HG02798 (cell line): ENCODE results near the gene TMEM178B.
"Not testable (repeated sequence)": the region's sequence is repeated elsewhere in the genome, so short reads cannot be mapped to it uniquely, and the experiment has no call there.

Experiments used
- ATAC-seq: cut with Tn5 transposase; IDR thresholded peaks from one replicate; pipeline ENCODE4 v1.9.1; 2021; ENCODE audit warnings: mild to moderate bottlenecking; ENCODE audit not compliant: unreplicated experiment, poor library complexity

TMEM178B gene

GRCh38 chr7:141366091-141366621 lies 292.3 kb downstream of the TMEM178B start:
- no peak for ATAC-seq

DNA sequence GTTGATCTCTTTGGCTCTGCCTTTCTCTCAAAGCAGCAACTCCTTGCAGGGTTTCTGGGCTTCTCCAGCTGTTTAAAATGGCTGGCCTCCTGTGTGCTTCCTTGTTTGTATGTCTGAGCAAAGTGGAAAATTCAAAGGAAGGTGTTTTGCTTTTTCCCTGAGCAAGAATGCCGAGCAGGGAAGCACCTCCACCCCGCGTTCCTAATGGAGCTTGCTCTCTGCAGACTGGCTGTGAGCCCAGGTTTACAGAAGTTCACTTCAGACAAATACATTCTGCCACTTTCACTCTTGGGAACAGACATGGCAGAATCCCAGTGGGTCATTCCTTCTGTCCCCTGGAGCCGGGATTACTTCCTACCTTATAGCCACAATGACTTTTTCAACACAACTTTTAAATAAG lies 295.6 kb downstream of the TMEM178B start:
- ATAC-seq = no peak

GRCh38 chr7:141370178-141370577 lies 296.3 kb downstream of the TMEM178B start:
- ATAC-seq = no peak

DNA sequence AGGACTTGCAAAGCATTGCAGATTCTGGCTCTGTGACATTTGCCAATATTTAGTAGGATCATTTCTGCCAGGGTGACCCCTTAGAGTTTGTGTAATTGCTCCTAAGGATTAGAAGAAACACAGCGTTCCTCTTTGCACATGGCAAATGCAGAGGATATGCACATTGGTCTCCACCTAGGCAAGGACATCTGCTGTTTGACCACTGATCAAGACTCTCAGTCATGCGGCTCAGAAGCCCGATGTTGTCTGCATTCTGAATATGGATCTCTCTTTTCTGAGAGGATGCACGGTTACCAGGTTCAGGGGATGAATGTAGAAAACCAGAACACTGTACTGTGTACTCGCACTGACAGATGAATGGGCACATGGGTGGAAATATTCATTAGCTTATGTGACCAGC lies 296.8 kb downstream of the TMEM178B start:
- no peak for ATAC-seq

DNA sequence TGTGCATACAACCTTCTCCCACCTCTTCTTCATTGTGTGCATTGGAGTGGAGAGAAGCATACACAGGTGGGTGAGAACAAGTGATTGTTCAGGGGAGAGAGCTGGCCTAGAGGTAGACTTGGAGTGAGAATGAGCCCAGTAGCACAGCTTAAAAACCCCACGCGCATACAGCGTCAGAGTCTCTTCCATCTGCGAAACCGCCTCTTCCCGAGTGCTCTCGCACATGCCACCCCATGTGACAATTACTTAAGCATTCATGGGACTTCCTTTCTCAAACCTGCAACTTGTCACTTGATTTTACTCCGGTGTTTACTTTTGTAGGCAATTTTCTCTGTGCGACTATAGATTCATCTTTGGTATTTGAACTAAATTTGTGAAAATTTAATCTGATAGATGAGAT lies 300.6 kb downstream of the TMEM178B start:
- no peak for ATAC-seq

- no peak for ATAC-seq
These were observed 301.6 kb downstream of the TMEM178B start for GRCh38 chr7:141375442-141375841.

- no peak for ATAC-seq
These were observed 304.0 kb downstream of the TMEM178B start for GRCh38 chr7:141377906-141378305.

- no peak for ATAC-seq
These were observed 304.5 kb downstream of the TMEM178B start for GRCh38 chr7:141378405-141378804.

DNA sequence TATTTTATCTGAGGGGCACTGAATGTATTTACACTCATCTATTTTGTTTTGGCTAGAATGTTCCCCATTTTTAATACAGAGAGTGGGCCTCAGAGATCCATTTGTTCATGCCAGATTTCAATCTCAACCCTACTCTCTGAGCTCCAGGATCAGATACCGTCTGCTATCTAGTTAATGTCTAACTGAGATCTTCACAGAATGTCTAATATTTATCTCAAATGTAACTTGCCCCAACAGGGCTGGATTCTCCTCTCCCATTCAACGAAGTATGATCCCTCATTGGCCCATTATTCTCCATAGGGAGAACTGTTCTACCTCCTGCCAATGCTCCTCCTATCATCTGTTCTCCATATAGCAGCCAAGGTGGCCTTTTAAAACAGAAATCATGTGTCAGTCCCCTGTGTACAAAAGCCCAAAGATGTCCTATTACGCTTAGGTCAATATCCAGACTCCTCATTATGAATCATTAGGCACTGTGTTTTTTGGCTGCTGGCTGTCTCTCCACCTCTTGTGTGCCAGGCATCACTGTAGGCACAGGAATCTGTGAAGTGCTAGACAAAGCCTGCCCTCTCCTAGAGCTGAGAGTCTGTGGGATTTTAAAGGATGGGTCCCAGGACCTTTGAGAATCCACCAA lies 308.0 kb downstream of the TMEM178B start:
- ATAC-seq = no peak

DNA sequence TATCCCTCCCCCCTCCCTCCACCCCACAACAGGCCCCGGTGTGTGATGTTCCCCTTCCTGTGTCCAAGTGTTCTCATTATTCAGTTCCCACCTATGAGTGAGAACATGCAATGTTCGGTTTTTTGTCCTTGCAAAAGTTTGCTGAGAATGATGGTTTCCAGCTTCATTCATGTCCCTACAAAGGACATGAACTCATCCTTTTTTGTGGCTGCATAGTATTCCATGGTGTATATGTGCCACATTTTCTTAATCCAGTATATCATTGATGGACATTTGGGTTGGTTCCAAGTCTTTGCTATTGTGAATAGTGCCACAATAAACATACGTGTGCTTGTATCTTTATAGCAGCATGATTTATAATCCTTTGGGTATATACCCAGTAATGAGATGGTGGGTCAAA lies 309.5 kb downstream of the TMEM178B start:
- not testable (repeated sequence) for ATAC-seq

DNA sequence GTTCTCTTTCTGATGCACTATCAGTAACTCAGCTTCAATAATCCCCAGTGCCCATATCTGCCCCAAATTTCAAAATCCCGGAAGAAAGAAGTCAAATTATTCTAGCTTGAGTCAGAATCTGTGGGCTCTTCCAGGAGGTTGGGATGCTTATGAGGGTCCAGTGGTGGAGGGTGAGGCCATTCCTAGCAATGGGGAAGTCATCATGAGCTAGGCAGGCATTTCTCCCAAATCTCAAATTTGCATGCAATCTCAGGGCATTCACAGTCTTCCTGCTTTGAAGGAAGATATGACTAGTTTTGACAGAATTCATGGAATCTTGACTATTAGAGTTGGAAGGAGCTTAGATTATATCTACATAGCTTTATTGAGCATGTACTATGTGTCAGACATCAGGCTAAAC lies 313.0 kb downstream of the TMEM178B start:
- no peak for ATAC-seq

- ATAC-seq = no peak
These were observed 313.8 kb downstream of the TMEM178B start for GRCh38 chr7:141387521-141388217.

DNA sequence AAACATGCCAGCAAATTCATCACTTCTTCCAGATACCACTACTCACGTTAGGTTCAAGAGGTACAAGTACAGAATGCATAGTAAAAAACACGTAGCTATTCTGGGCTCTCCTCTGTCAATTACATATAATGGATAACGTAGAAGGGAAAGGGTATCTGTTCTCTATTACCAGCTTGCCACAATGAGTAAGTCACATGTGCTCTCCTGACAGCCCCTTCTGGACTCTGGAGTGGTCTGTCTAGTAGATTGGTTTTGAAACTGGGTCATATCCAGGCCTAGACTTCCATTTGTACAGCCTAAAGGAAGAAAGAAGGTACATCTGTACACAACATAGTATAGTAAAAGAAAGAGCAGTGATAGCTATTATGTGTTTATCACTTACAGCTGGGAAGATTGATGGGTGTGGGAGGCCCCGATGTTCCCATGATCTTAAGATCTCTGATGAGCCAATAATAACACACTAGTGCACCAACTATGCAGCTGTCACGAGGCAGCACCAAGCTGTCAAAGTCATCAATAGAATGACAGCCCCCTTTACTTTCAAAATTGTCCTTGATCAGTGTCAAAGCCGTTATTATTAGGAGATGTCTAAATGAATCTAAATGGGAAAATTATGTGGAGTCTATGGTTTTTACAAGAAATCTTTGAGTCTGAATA lies 315.4 kb downstream of the TMEM178B start:
- ATAC-seq = no peak

GRCh38 chr7:141390339-141390738 lies 316.5 kb downstream of the TMEM178B start:
- no peak for ATAC-seq

DNA sequence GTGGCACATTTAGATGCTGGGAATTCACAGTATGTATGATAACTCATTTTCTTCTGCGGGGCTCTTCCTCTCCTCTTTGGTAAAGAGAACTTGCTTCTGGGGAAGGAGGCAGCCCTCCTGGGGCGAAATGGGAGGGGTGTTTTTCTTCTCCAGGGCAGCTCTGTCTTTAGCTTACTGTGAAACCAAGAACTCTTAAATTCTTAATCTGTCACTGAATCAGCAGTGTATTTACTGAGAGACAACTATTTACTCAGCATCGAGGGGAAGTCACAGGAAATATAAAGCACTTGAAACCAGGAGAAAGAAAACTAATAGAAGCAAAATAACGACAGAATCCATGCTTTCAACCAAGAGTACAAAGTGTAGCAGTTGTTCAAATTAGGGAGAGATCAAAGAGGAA lies 319.2 kb downstream of the TMEM178B start:
- ATAC-seq = no peak

DNA sequence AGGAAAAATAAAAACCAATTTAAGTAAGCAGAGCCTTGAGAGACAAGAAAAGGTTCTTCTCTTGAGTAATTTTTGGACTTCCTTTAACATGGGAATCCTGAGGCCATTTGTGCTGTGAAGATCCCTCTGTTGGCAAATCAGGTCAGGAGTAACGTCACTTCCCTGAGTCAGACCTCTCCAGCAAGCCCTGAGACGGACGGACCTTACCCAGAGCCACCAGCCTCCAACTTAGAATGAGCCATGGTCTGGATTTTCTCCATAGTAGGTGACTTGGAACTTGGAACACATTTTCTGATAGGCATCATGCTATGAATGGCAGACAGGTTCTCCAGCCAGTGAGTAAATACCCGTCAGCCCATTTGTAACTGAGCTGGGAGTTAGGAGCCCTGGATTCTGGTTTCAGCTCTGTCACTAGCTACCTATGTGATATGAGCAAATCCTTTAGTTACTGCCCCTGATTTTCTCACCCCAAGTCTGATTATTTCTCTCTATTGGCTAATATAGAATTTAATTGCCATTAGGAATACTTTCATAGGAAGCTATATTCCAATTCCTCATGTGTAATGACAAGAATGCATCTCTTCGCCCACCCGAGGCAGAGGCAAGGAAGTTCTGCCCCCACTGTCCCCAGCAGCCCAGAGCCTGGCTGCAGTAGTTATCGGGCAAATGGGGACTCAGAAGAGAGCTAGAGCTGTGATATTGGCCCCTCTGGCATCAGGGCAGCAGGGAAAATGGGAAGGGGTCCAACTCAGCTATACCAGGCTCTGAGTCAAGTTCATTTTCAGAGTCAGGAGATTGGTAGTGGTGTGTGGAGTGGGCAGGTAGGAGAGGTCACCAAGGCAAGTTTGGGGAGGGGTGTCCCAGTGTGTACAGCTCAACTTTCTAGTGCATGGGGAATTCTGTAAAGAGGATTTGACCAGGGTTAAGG lies 323.6 kb downstream of the TMEM178B start:
- no peak for ATAC-seq

GRCh38 chr7:141400356-141400755 lies 326.5 kb downstream of the TMEM178B start:
- ATAC-seq = no peak

GRCh38 chr7:141402277-141402996 lies 328.6 kb downstream of the TMEM178B start:
- no peak for ATAC-seq

GRCh38 chr7:141403846-141404245 lies 330.0 kb downstream of the TMEM178B start:
- not testable (repeated sequence) for ATAC-seq

- ATAC-seq = no peak
These were observed 332.5 kb downstream of the TMEM178B start for GRCh38 chr7:141406347-141406746.
